RWPE2 (cell line): Measurements from ENCODE around the gene UBE2E2.

ENCODE experiments used
- ATAC-seq: fragments of 200-7000 bp; cut with Tn5 transposase; 3 replicates; pipeline ENCODE4 v1.9.1; 2021; ENCODE audit warnings: low read depth
- DNase-seq: peaks from one replicate; pipeline ENCODE4 v3.0.0-alpha.2; 2020; ENCODE audit warnings: low spot score
- H3K27ac ChIP-seq: fragments of 450-650 bp; 2 replicates; pipeline ENCODE4 v1.5.1; 2017; ENCODE audit warnings: mild to moderate bottlenecking; ENCODE audit not compliant: poor library complexity, severe bottlenecking
- H3K27me3 ChIP-seq: fragments of 250-450 bp; sonication (Bioruptor Pico); 2 replicates; pipeline ENCODE4 v1.5.1; 2021; ENCODE audit warnings: mild to moderate bottlenecking, moderate library complexity; ENCODE audit not compliant: insufficient read depth, poor library complexity, severe bottlenecking
- H3K36me3 ChIP-seq: fragments of 250-450 bp; sonication (Bioruptor Pico); 2 replicates; pipeline ENCODE4 v1.5.1; 2020; ENCODE audit warnings: low read depth, mild to moderate bottlenecking, moderate library complexity
- H3K4me1 ChIP-seq: fragments of 250-450 bp; sonication (Bioruptor Pico); 2 replicates; pipeline ENCODE4 v1.5.1; 2021; ENCODE audit warnings: mild to moderate bottlenecking, moderate library complexity; ENCODE audit not compliant: insufficient read depth, poor library complexity, severe bottlenecking
- H3K4me3 ChIP-seq: fragments of 250-450 bp; sonication (Bioruptor Pico); 2 replicates; pipeline ENCODE4 v1.5.1; 2021; ENCODE audit warnings: mild to moderate bottlenecking, moderate library complexity; ENCODE audit not compliant: severe bottlenecking
- H3K9me3 ChIP-seq: fragments of 250-450 bp; sonication (Bioruptor Pico); 2 replicates; pipeline ENCODE4 v1.5.1; 2021; ENCODE audit warnings: mild to moderate bottlenecking, moderate library complexity; ENCODE audit not compliant: severe bottlenecking
- TF ChIP-seq, protein P1 (sequence below): fragments of 450-650 bp; IDR thresholded peaks from one replicate; pipeline ENCODE4 v1.5.1; 2017; ENCODE audit warnings: mild to moderate bottlenecking, moderate library complexity; ENCODE audit not compliant: poor library complexity, severe bottlenecking

UBE2E2 gene

DNA sequence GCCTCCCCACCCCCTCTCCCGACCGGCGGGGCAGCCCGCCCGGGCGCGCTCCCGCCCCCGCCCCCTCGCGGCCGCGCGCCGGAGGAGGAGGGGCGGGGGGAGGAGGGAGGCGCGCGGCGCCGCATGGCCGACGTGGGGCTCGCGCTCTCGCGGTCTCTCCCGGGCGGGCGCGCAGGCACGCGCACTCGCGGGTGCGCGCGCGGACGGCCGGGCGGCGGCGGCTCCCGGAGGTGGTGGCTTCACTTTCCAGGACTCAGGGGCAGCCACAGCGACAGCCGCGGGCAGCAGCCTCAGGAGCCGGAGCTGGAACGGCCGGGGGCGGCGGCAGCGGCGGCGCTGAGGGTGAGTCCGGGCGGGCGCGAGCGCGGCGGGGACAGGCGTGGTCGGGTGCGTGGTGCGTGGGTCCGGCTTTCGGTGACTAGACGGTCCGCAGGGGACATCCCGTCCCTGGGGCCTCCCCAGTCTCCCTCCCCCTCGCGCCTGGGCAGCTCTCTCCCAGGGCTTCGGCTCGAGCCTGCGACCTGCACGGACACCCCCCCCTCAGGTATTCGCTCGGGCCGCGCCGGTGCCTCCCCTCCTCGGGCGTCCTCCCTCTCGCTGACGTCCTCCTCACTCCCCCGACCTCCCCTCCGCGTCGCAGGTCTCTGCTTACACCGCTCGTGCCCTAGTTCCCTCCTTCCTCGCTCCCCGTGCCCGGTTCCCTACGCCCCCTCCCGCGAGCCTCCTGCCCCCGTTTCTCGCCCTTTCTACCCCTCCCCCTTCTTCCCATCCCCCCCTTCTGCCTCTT, at the start of gene UBE2E2:
TSS of gene UBE2E2 (plus strand) at position 407 of the 787 bp plus-strand sequence.
- Histone ChIP-seq H3K36me3 (no peaks in the 10 kb centered on the region), H3K4me3 (peak within 1 kb of the TSS; percentile 99), H3K27me3 (peaks cover 4% of the 10 kb centered on the region), H3K27ac (peak within 1 kb of the TSS; percentile 46), H3K4me1 (peaks cover 15% of the 10 kb centered on the region), H3K9me3 (no peaks in the 10 kb centered on the region)
- TF ChIP-seq, protein P1, sequence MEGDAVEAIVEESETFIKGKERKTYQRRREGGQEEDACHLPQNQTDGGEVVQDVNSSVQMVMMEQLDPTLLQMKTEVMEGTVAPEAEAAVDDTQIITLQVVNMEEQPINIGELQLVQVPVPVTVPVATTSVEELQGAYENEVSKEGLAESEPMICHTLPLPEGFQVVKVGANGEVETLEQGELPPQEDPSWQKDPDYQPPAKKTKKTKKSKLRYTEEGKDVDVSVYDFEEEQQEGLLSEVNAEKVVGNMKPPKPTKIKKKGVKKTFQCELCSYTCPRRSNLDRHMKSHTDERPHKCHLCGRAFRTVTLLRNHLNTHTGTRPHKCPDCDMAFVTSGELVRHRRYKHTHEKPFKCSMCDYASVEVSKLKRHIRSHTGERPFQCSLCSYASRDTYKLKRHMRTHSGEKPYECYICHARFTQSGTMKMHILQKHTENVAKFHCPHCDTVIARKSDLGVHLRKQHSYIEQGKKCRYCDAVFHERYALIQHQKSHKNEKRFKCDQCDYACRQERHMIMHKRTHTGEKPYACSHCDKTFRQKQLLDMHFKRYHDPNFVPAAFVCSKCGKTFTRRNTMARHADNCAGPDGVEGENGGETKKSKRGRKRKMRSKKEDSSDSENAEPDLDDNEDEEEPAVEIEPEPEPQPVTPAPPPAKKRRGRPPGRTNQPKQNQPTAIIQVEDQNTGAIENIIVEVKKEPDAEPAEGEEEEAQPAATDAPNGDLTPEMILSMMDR = no peak
- DNase-seq (peak; percentile 62), ATAC-seq (peak; percentile 68)

DNA sequence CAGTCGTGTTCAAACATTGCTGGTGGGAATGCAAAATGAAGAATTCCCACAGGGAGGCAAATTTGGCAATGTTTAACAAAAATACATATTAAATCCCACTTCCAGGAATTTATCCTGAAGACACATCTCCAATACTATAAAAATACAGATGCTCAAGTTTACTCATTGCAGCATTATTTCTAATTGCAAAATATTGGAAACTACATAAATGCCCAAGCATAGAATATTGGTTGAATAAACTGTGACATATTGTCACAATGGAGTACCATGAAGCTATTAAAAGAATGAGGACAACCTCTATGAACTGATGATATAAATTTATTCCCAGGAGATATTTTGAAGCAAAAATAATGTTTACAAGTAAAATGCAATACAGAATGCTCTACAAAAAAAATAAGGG, 49.7 kb upstream of the UBE2E2 start:
- TF ChIP-seq, protein P1 = no peak
- ATAC-seq = no peak
- Histone ChIP-seq H3K9me3 (no peaks in the 10 kb centered on the region), H3K27me3 (peaks cover 4% of the 10 kb centered on the region), H3K4me1 (no peaks in the 10 kb centered on the region), H3K27ac (no peak overlapping the region), H3K36me3 (no peaks in the 10 kb centered on the region), H3K4me3 (no peak overlapping the region)
- DNase-seq = no peak

DNA sequence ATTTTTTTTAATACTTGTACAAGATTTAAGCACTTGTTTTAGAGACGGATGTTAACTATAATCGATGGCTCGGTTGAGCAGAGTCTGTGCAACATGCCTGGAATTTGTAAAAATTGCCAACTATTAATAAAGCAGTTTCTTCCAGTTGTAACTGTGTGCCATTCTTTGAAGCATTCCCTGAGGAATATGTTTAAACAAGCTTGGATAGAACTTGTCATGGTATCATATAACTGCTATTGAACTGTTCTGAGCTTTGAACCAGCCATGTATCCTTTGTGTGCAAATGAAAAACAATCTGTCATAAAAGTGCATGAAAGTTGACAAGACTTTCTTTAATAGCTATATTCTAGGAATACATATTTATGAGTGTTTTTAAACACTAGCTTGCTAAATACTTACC, 45.8 kb upstream of the UBE2E2 start:
- no peaks in the 10 kb centered on the region for H3K27me3 ChIP-seq
- no peak overlapping the region for H3K4me3 ChIP-seq
- no peaks in the 10 kb centered on the region for H3K36me3 ChIP-seq
- peaks cover 3% of the 10 kb centered on the region for H3K4me1 ChIP-seq
- no peak for ATAC-seq
- H3K27ac ChIP-seq = no peak overlapping the region
- no peaks in the 10 kb centered on the region for H3K9me3 ChIP-seq
- no peak for DNase-seq
- TF ChIP-seq, protein P1 = no peak

DNA sequence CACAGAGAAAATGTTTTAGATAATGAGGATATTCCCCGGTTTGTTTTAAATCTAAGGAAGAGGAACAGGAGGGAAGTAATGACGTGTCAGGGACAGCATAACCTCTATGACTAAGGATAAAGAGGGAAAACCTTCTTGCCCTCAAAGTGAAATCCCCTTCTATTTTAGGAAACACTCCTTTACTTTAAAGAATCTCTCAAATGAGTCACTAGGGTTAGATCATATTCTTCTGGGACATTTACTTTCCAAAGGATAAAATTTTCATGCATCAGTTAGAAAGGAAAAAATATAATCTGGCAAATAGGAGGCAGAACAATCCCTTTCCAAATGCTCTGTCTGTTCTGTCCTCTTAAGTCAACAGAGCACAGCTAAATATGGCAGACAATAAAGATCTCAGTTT, 43.2 kb upstream of the UBE2E2 start:
- ATAC-seq (peak; percentile 90), DNase-seq (no peak)
- Histone ChIP-seq H3K4me3 (no peak overlapping the region), H3K27ac (no peak overlapping the region), H3K9me3 (no peaks in the 10 kb centered on the region), H3K36me3 (no peaks in the 10 kb centered on the region), H3K27me3 (no peaks in the 10 kb centered on the region), H3K4me1 (peaks cover 3% of the 10 kb centered on the region)
- TF ChIP-seq, protein P1 = no peak

DNA sequence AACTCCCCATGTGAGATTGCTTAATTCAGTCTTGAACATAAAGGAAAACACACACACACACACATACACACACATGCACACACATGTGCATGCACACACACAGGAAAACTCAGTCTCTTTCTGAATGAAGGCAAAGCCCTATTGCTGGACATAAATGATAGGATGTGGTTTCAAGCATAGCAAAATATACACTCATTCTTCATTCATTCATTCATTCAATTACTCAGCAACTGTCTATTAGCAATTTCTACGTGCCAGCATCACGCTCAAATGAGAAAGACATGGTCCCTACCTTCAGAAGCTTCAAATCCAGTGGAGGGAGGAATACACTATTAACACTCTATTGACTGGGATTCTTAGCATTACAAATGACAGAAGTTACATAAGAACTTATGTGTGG, 41.8 kb upstream of the UBE2E2 start:
- H3K4me3 ChIP-seq = no peak overlapping the region
- H3K4me1 ChIP-seq = peaks cover 6% of the 10 kb centered on the region
- no peaks in the 10 kb centered on the region for H3K9me3 ChIP-seq
- TF ChIP-seq, protein P1 = no peak
- H3K27me3 ChIP-seq = no peaks in the 10 kb centered on the region
- ATAC-seq (no peak), DNase-seq (no peak)
- H3K27ac ChIP-seq = no peak overlapping the region
- H3K36me3 ChIP-seq = no peaks in the 10 kb centered on the region
